Right hindlimb (tissue), 1 donor: Measurements from ENCODE around the gene TBL3.

Source experiments
- DNase-seq: peaks from one replicate; pipeline ENCODE4 v3.0.0-alpha.2; 2018

TBL3 gene

GRCh38 chr16:2023092-2024031, 51.5 kb downstream of the TBL3 start:
- DNase-seq, result peak; percentile 95

- no peak for DNase-seq
These were observed 52.2 kb downstream of the TBL3 start for GRCh38 chr16:2024032-2024420.

- no peak for DNase-seq
These were observed 53.4 kb downstream of the TBL3 start for GRCh38 chr16:2025251-2025650.

- no peak for DNase-seq
These were observed 54.1 kb downstream of the TBL3 start for GRCh38 chr16:2025878-2026460.

- peak; percentile 59 for DNase-seq
These were observed 54.7 kb downstream of the TBL3 start, which contains the start of gene NHERF2 for GRCh38 chr16:2026461-2027023. TSS of gene NHERF2 (plus strand) at chr16:2026902. CDS start at chr16:2027006, 104 bp downstream.

GRCh38 chr16:2027024-2028010, 55.5 kb downstream of the TBL3 start:
- DNase-seq, result peak; percentile 37

GRCh38 chr16:2028146-2028545, 56.3 kb downstream of the TBL3 start:
- no peak for DNase-seq

- DNase-seq, result no peak
These were observed 56.9 kb downstream of the TBL3 start for GRCh38 chr16:2028620-2029220.

GRCh38 chr16:2029350-2029749, 57.5 kb downstream of the TBL3 start:
- no peak for DNase-seq

GRCh38 chr16:2030036-2030435, 58.2 kb downstream of the TBL3 start:
- DNase-seq, result no peak

GRCh38 chr16:2031081-2031577, 59.3 kb downstream of the TBL3 start:
- no peak for DNase-seq
